K562 (cell line): ENCODE data around the gene ECHDC3. TPM values are rescaled to one million over a fixed set of nuclear protein-coding genes. Genes with fewer than 3 reads are reported as not detected.
A peak's percentile ranks its signal among the peaks of the same experiment; 100 is the strongest.

Experiments
- CHAMP1 ChIP-seq: fragments of 450-650 bp; IDR thresholded peaks from 2 replicates; pipeline ENCODE4 v1.6.1; 2016; ENCODE audit warnings: mild to moderate bottlenecking
- CTCF ChIP-seq, 3 experiments: IDR thresholded peaks in 2 of 3; conservative IDR thresholded peaks in 1 of 3; 2 replicates each; pipeline ENCODE4 v1.5.1; 2011 to 2012; ENCODE audit warnings: low read length in 3 of 3, mild to moderate bottlenecking in 3 of 3, control low read depth in 2 of 3, improper control_type of control experiment in 1 of 3, inconsistent platforms in 1 of 3, low read depth in 1 of 3, mixed read lengths in 1 of 3, moderate library complexity in 1 of 3; ENCODE audit not compliant: insufficient read depth in 2 of 3
- HDAC1 ChIP-seq, 2 experiments: fragments of 450-650 bp; IDR thresholded peaks; 2 replicates each; pipeline ENCODE4 v1.6.1; 2016 to 2017; ENCODE audit warnings: inconsistent platforms in 1 of 2, mild to moderate bottlenecking in 1 of 2, moderate library complexity in 1 of 2
- HNRNPK ChIP-seq: fragments of 200-400 bp; formaldehyde crosslinking; IDR thresholded peaks from one replicate; pipeline ENCODE4 v1.6.1; 2018; ENCODE audit warnings: mild to moderate bottlenecking, low read depth, low read length; ENCODE audit not compliant: poor library complexity, severe bottlenecking
- MLX ChIP-seq, 2 experiments: fragments of 450-650 bp in 1 of 2; sonication (generic) in 1 of 2; formaldehyde crosslinking; conservative IDR thresholded peaks; 2 replicates each; pipeline versions ENCODE4 v1.4.0 to v1.8.1; 2020 to 2022; ENCODE audit warnings: mild to moderate bottlenecking in 1 of 2, missing genetic modification reagents in 1 of 2
- SMARCE1 ChIP-seq: fragments of 450-650 bp; IDR thresholded peaks from 2 replicates; pipeline ENCODE4 v1.7.1; 2016; ENCODE audit warnings: mild to moderate bottlenecking
- SUPT5H ChIP-seq: fragments of 450-650 bp; IDR thresholded peaks from 2 replicates; pipeline ENCODE4 v1.6.1; 2016
- TEAD4 ChIP-seq, 2 experiments: sonication (generic) in 1 of 2; formaldehyde crosslinking in 1 of 2; IDR thresholded peaks; 2 replicates each; pipeline versions ENCODE4 v1.6.1 to v1.8.0; 2012 to 2022; ENCODE audit warnings: borderline replicate concordance in 1 of 2, inconsistent platforms in 1 of 2, low read length in 1 of 2, mild to moderate bottlenecking in 1 of 2, missing genetic modification reagents in 1 of 2
- UBTF ChIP-seq, 2 experiments: IDR thresholded peaks; 2 replicates each; pipeline ENCODE4 v1.6.1; 2012; ENCODE audit warnings: improper control_type of control experiment in 2 of 2, low read depth in 2 of 2, low read length in 2 of 2, borderline replicate concordance in 1 of 2
- ZBTB9 ChIP-seq: fragments of 450-650 bp; formaldehyde crosslinking; IDR thresholded peaks from 2 replicates; pipeline ENCODE4 v1.4.0; 2020; ENCODE audit warnings: mild to moderate bottlenecking, moderate library complexity
- ZHX1 ChIP-seq: fragments of 150-350 bp; conservative IDR thresholded peaks from 2 replicates; pipeline ENCODE4 v1.6.1; 2014; ENCODE audit warnings: low read length
- ZNF217 ChIP-seq: sonication (generic); formaldehyde crosslinking; IDR thresholded peaks from 2 replicates; pipeline ENCODE4 v1.8.0; 2022; ENCODE audit warnings: mild to moderate bottlenecking, missing genetic modification reagents
- ZNF23 ChIP-seq: fragments of 250-450 bp; sonication (Bioruptor Pico); IDR thresholded peaks from 2 replicates; pipeline ENCODE4 v1.4.0; 2020; ENCODE audit warnings: mild to moderate bottlenecking
- polyA plus RNA-seq, 8 experiments: library from polyadenylated mRNA; depleted of rRNA in 4 of 8; stranded (reverse) in 5 of 8; unstranded in 3 of 8; fragments of >200 nt; fragmentation: Nextera tagmentation in 2 of 8; fragmentation: Illumina TruSeq in 1 of 8; extraction: Ambion mirVana in 2 of 8; extraction: Trizol in 1 of 8; gene quantifications; 2 replicates each; pipeline versions ENCODE4 v1.2.1 to v1.2.3, GENCODE V29; 2011 to 2014; ENCODE audit warnings: inconsistent platforms in 1 of 8, missing spikeins in 1 of 8
- total RNA-seq, 7 experiments: library from RNA; depleted of rRNA in 6 of 7; stranded (reverse); fragments of >200 nt in 6 of 7; fragmentation: Illumina TruSeq in 2 of 7; extraction: Trizol in 2 of 7; gene quantifications; 2 replicates each; pipeline versions ENCODE4 v1.2.1 to v1.2.3, GENCODE V29; 2011 to 2021; ENCODE audit warnings: low replicate concordance in 1 of 7

Gene ECHDC3
- total and polyA plus RNA-seq, 9 of the 15 experiments (the other 6 are each of a cell fraction or from before 2014, with no cell fraction given): 0.53 to 21.9 (median 15.7) TPM

DNA sequence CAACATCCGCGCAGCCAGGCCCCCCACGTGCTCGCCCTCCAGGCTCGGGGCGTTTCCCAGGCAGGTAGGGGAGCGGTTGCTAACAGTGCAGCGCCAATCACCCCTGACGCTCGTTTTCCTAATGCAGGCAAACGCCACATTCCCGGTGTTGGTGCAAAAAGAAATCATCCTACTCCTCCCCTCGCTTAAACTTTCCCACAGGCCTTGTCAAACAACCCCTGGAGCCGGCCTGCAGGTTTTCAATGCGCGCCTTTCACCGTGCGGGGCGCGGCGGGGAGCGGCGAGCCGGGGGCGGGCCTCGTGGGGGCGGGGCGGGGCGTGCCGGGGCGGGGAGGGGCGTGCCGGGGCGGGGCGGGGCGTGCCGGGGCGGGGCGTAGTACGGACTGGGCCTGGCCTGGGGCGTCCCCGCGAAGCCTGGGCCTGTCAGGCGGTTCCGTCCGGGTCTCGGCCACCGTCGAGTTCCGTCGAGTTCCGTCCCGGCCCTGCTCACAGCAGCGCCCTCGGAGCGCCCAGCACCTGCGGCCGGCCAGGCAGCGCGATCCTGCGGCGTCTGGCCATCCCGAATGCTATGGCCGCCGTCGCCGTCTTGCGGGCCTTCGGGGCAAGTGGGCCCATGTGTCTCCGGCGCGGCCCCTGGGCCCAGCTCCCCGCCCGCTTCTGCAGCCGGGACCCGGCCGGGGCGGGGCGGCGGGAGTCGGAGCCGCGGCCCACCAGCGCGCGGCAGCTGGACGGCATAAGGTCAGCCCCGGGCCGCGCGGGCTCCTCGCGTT is at the start of gene ECHDC3 (continued):
- TF ChIP-seq UBTF (IDR thresholded peaks at IDR 0.05; ENCODE audit: borderline replicate concordance in 1 of 2, low read depth in 2 of 2, low read length in 2 of 2) (0 out of 4 replicates have a peak, but pooled peaks of 1 of the 2 experiments have one; percentile 33), TEAD4 (IDR thresholded peaks at IDR 0.05; ENCODE audit: low read length) (no peak), TEAD4 (CRISPR knock-in tag; IDR thresholded peaks at IDR 0.05; ENCODE audit: borderline replicate concordance) (no peak), HDAC1 (IDR thresholded peaks at IDR 0.05) (0 out of 4 replicates have a peak, but pooled peaks of 1 of the 2 experiments have one; percentile 11), HNRNPK (no peak), ZNF217 (no peak), CHAMP1 (no peak), ZHX1 (no peak), SMARCE1 (no peak), ZBTB9 (CRISPR knock-in tag) (no peak), CTCF (IDR thresholded peaks at IDR 0.05 in 2 of 3, conservative IDR thresholded peaks at IDR 0.05 in 1 of 3; ENCODE audit: insufficient read depth in 2 of 3, low read depth in 1 of 3, low read length in 3 of 3) (peak in 2 of 3 experiments; percentile 7 to 9; a peak in 1 of 6 replicates), SUPT5H (peak; percentile 53), MLX (CRISPR knock-in tag; conservative IDR thresholded peaks at IDR 0.05) (0 out of 4 replicates have a peak, but pooled peaks of 1 of the 2 experiments have one; percentile 71), ZNF23 (no peak)
